ENCODE data around the gene ZCCHC17. TPM values are rescaled to one million over a fixed set of nuclear protein-coding genes. Genes with fewer than 3 reads are reported as not detected.

ZCCHC17 gene
- total RNA-seq, 2 experiments from 2014 or later, result 30.1 to 33.8 TPM

GRCh38 chr1:31408788-31409318 is 112.0 kb downstream of the ZCCHC17 start:
- Histone ChIP-seq H3K79me2 (ENCODE audit: insufficient read depth, low read depth, low read length) (no peaks in the 10 kb centered on the region), H3K36me3 (ENCODE audit: insufficient read depth, low read length) (no peaks in the 10 kb centered on the region), H3K4me1 (ENCODE audit: insufficient read depth, low read length, poor library complexity, severe bottlenecking) (no peaks in the 10 kb centered on the region), H3K9me3 (ENCODE audit: low read length) (no peaks in the 10 kb centered on the region), H3K4me2 (ENCODE audit: low read length) (no peak overlapping the region), H4K20me1 (ENCODE audit: insufficient read depth, low read length) (no peaks in the 10 kb centered on the region), H2AFZ (ENCODE audit: low read length) (no peak overlapping the region), H3K4me3 (ENCODE audit: low read depth, low read length, poor library complexity, severe bottlenecking) (no peak overlapping the region), H3K27ac (ENCODE audit: low read depth, low read length, poor library complexity, severe bottlenecking) (no peak overlapping the region), H3K9me2 (ENCODE audit: insufficient read depth, low read length) (no peaks in the 10 kb centered on the region)
- CTCF ChIA-PET (ENCODE audit: unreplicated experiment), result no interaction called here
- BruUV-seq (replicated peaks), result no TSS peak
- no peak for DNase-seq (ENCODE audit: low spot score)
- intact Hi-C loops (cut with micrococcal nuclease; ENCODE audit: unreplicated experiment), result no loop called here
- POLR2A ChIA-PET, result no interaction called here
- TF ChIP-seq EZH2phosphoT487 (IDR thresholded peaks at IDR 0.05; ENCODE audit: borderline replicate concordance, low read depth, low read length) (no peak), CTCF (conservative IDR thresholded peaks at IDR 0.05; ENCODE audit: low read length) (no peak)

GRCh38 chr1:31409946-31410858 is 113.4 kb downstream of the ZCCHC17 start:
- H3K4me1 ChIP-seq (ENCODE audit: insufficient read depth, low read length, poor library complexity, severe bottlenecking), result no peaks in the 10 kb centered on the region
- POLR2A ChIA-PET, result no interaction called here
- no peak overlapping the region for H3K27ac ChIP-seq (ENCODE audit: low read depth, low read length, poor library complexity, severe bottlenecking)
- H3K79me2 ChIP-seq (ENCODE audit: insufficient read depth, low read depth, low read length), result no peaks in the 10 kb centered on the region
- DNase-seq (ENCODE audit: low spot score), result no peak
- no TSS peak for BruUV-seq (replicated peaks)
- no peaks in the 10 kb centered on the region for H3K9me2 ChIP-seq (ENCODE audit: insufficient read depth, low read length)
- no peak overlapping the region for H3K4me3 ChIP-seq (ENCODE audit: low read depth, low read length, poor library complexity, severe bottlenecking)
- H2AFZ ChIP-seq (ENCODE audit: low read length), result no peak overlapping the region
- no peaks in the 10 kb centered on the region for H4K20me1 ChIP-seq (ENCODE audit: insufficient read depth, low read length)
- H3K36me3 ChIP-seq (ENCODE audit: insufficient read depth, low read length), result no peaks in the 10 kb centered on the region
- no peak overlapping the region for H3K4me2 ChIP-seq (ENCODE audit: low read length)
- H3K9me3 ChIP-seq (ENCODE audit: low read length), result no peaks in the 10 kb centered on the region
- CTCF ChIA-PET (ENCODE audit: unreplicated experiment), result no interaction called here
- TF ChIP-seq CTCF (conservative IDR thresholded peaks at IDR 0.05; ENCODE audit: low read length) (no peak), EZH2phosphoT487 (IDR thresholded peaks at IDR 0.05; ENCODE audit: borderline replicate concordance, low read depth, low read length) (no peak)
- intact Hi-C loops (cut with micrococcal nuclease; ENCODE audit: unreplicated experiment), result no loop called here

- no peak for DNase-seq (ENCODE audit: low spot score)
- no TSS peak for BruUV-seq (replicated peaks)
- intact Hi-C loops (cut with micrococcal nuclease; ENCODE audit: unreplicated experiment), result no loop called here
- H3K36me3 ChIP-seq (ENCODE audit: insufficient read depth, low read length), result no peaks in the 10 kb centered on the region
- no peaks in the 10 kb centered on the region for H3K4me1 ChIP-seq (ENCODE audit: insufficient read depth, low read length, poor library complexity, severe bottlenecking)
- H2AFZ ChIP-seq (ENCODE audit: low read length), result no peak overlapping the region
- H3K4me2 ChIP-seq (ENCODE audit: low read length), result no peak overlapping the region
- H3K9me3 ChIP-seq (ENCODE audit: low read length), result no peaks in the 10 kb centered on the region
- no peak overlapping the region for H3K27ac ChIP-seq (ENCODE audit: low read depth, low read length, poor library complexity, severe bottlenecking)
- TF ChIP-seq CTCF (conservative IDR thresholded peaks at IDR 0.05; ENCODE audit: low read length) (no peak), EZH2phosphoT487 (IDR thresholded peaks at IDR 0.05; ENCODE audit: borderline replicate concordance, low read depth, low read length) (no peak)
- no peaks in the 10 kb centered on the region for H3K79me2 ChIP-seq (ENCODE audit: insufficient read depth, low read depth, low read length)
- H3K4me3 ChIP-seq (ENCODE audit: low read depth, low read length, poor library complexity, severe bottlenecking), result no peak overlapping the region
- CTCF ChIA-PET (ENCODE audit: unreplicated experiment), result no interaction called here
- no peaks in the 10 kb centered on the region for H4K20me1 ChIP-seq (ENCODE audit: insufficient read depth, low read length)
- no peaks in the 10 kb centered on the region for H3K9me2 ChIP-seq (ENCODE audit: insufficient read depth, low read length)
- POLR2A ChIA-PET, result interaction anchor here (1.6 kb wide), 1 partner anchor 10 kb away, joined by 5 read pairs; no protein-coding TSS in a partner anchor
Observed at GRCh38 chr1:31410871-31411270, 114.0 kb downstream of the ZCCHC17 start.

Data from OCI-LY7 (cell line).